UCSD-AML1 (cell line): Measurements from ENCODE around the gene PRODH.
"Not testable (repeated sequence)": the region's sequence is repeated elsewhere in the genome, so short reads cannot be mapped to it uniquely, and the experiment has no call there.

Source experiments
- DNase-seq: peaks from one replicate; lab custom pipeline; 2025; ENCODE audit not compliant: unreplicated experiment; lab: John Stamatoyannopoulos, UW

Gene PRODH

GRCh38 chr22:18935889-18936529 is at the start of gene PRODH:
PRODH (minus strand) TSS chr22:18936293; CDS start chr22:18936287, 6 bp downstream.
- no peak for DNase-seq

GRCh38 chr22:18985780-18986179 is 49.7 kb upstream of the PRODH start:
- DNase-seq: no peak

- no peak for DNase-seq
Observed at GRCh38 chr22:18984564-18984963, 48.5 kb upstream of the PRODH start.

GRCh38 chr22:18983120-18983651 is 47.1 kb upstream of the PRODH start:
- DNase-seq: no peak

- DNase-seq: no peak
Observed at GRCh38 chr22:18980829-18981228, 44.7 kb upstream of the PRODH start.

GRCh38 chr22:18979957-18980356 is 43.9 kb upstream of the PRODH start:
- DNase-seq: no peak

GRCh38 chr22:18978506-18978905 is 42.4 kb upstream of the PRODH start:
- DNase-seq: no peak

- DNase-seq: no peak
Observed at GRCh38 chr22:18977824-18978425, 41.8 kb upstream of the PRODH start.

- DNase-seq: no peak
Observed at GRCh38 chr22:18976197-18976751, 40.2 kb upstream of the PRODH start.

GRCh38 chr22:18975434-18976196 is 39.5 kb upstream of the PRODH start:
- DNase-seq: no peak

- DNase-seq: no peak
Observed at GRCh38 chr22:18974477-18975180, 38.5 kb upstream of the PRODH start.

GRCh38 chr22:18973264-18974031 is 37.4 kb upstream of the PRODH start:
- no peak for DNase-seq

GRCh38 chr22:18972591-18972990 is 36.5 kb upstream of the PRODH start:
- not testable (repeated sequence) for DNase-seq

GRCh38 chr22:18972029-18972428 is 35.9 kb upstream of the PRODH start:
- not testable (repeated sequence) for DNase-seq

GRCh38 chr22:18971321-18971751 is 35.2 kb upstream of the PRODH start:
- DNase-seq: no peak

- no peak for DNase-seq
Observed at GRCh38 chr22:18970948-18971315, 34.8 kb upstream of the PRODH start.

GRCh38 chr22:18970176-18970947 is 34.3 kb upstream of the PRODH start:
- no peak for DNase-seq

GRCh38 chr22:18969158-18969942 is 33.3 kb upstream of the PRODH start:
- not testable (repeated sequence) for DNase-seq
